ENCODE data around the gene DOCK1. TPM values are rescaled to one million over a fixed set of nuclear protein-coding genes. Genes with fewer than 3 reads are reported as not detected.

The DOCK1 gene
- total RNA-seq: 70.0 to 74.8 TPM (median 70.5 TPM) in 3 replicates

GRCh38 chr10:126904818-126905701, at the start of gene DOCK1:
Gene DOCK1, plus strand, starts transcription at chr10:126905428. Its CDS starts 90 bp downstream, at chr10:126905518.
- Mint-ChIP-seq H3K27me3 (ENCODE audit: low read depth) (no peaks in the 10 kb centered on the region), H3K36me3 (peaks cover 5% of the 10 kb centered on the region), H3K4me1 (peaks cover 19% of the 10 kb centered on the region), H3K9me3 (no peaks in the 10 kb centered on the region), H3K4me3 (peak within 1 kb of the TSS; percentile 94), H3K27ac (peak within 1 kb of the TSS; percentile 98)
- TF ChIP-seq CTCF (IDR thresholded peaks at IDR 0.05; ENCODE audit: unreplicated experiment): no peak
- DNase-seq (ENCODE audit: low spot score in 2 of 2, unreplicated experiment in 2 of 2): peak; percentile 39 to 71

DNA sequence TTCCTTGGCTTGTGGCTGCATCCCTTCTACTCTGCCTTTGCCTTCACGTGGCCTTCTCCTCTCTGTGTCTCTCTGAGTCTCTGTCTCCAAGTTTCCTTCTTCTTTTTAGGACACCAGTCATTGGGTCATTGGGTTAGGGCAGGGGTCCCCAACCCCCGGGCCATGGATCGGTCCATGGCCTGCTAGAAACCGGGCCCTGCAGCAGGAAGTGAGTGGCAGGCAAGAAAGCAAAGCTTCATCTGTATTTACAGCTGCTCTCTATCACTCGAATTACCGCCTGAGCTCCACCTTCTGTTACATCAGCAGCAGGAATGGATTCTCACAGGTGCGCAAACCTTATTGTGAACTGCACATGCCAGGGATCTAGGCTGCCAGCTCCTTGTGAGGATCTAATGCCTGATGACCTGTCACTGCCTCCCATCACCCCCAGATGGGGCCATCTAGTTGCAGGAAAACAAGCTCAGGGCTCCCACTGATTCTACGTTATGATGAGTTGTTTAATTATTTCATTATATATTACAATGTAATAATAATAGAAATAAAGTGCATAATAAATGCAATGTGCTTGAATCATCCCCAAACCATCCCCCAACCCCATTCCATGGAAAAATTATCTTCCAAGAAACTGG, 47.9 kb upstream of the DOCK1 start:
- TF ChIP-seq CTCF (IDR thresholded peaks at IDR 0.05; ENCODE audit: unreplicated experiment): no peak
- no peaks in the 10 kb centered on the region for H3K9me3 Mint-ChIP-seq
- H3K36me3 Mint-ChIP-seq: no peaks in the 10 kb centered on the region
- no peak overlapping the region for H3K4me3 Mint-ChIP-seq
- peaks cover 6% of the 10 kb centered on the region for H3K4me1 Mint-ChIP-seq
- no peak overlapping the region for H3K27ac Mint-ChIP-seq
- peaks cover 6% of the 10 kb centered on the region for H3K27me3 Mint-ChIP-seq (ENCODE audit: low read depth)
- DNase-seq (ENCODE audit: low spot score in 2 of 2, unreplicated experiment in 2 of 2): no peak

DNA sequence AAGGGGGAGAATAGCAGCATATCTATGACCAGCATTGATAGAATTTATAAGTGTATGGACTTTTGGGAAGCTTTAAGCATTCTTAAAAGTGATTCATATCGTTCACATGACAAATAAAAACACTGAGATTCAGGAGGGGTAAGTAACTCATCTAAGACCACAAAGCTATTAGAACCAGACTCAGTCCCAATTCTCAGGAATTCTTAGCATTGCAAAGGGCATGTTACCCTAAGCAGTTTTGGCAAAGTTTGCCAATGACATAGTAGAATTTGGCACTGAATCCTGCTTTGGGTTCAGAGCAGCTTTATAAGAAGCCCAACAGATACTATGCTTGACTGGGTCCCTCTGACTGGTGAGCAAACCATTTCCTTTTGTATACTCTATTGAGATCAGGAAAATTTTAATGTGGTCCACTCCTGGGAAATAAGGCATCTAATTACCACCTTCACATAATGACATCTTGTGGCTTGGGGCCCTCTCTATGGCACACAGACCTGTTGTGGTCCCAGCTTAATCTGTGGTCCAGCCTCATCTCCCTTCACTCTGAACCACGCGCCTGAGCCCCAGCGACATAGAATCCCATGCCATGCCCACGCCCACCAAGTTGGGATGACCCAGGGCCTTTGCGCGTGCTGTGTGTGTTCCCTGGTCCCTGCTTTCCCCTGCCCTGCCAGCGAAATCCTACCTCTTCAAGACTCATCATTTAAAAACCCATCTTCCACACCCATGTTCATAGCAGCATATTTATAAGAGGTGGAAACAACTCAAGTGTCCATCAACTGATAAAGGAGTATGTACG, 37.5 kb upstream of the DOCK1 start:
- H3K4me3 Mint-ChIP-seq: no peak overlapping the region
- H3K27me3 Mint-ChIP-seq (ENCODE audit: low read depth): no peaks in the 10 kb centered on the region
- no peaks in the 10 kb centered on the region for H3K4me1 Mint-ChIP-seq
- DNase-seq (ENCODE audit: low spot score in 2 of 2, unreplicated experiment in 2 of 2): no peak
- no peaks in the 10 kb centered on the region for H3K36me3 Mint-ChIP-seq
- no peak overlapping the region for H3K27ac Mint-ChIP-seq
- no peak for TF ChIP-seq CTCF (IDR thresholded peaks at IDR 0.05; ENCODE audit: unreplicated experiment)
- peaks cover 10% of the 10 kb centered on the region for H3K9me3 Mint-ChIP-seq

- Mint-ChIP-seq H3K9me3 (peaks cover 10% of the 10 kb centered on the region), H3K4me3 (no peak overlapping the region), H3K36me3 (no peaks in the 10 kb centered on the region), H3K27ac (no peak overlapping the region), H3K4me1 (no peaks in the 10 kb centered on the region), H3K27me3 (ENCODE audit: low read depth) (no peaks in the 10 kb centered on the region)
- TF ChIP-seq CTCF (IDR thresholded peaks at IDR 0.05; ENCODE audit: unreplicated experiment): no peak
- no peak for DNase-seq (ENCODE audit: low spot score in 2 of 2, unreplicated experiment in 2 of 2)
These were observed 36.9 kb upstream of the DOCK1 start for GRCh38 chr10:126868371-126868770.

- no peak for DNase-seq (ENCODE audit: low spot score in 2 of 2, unreplicated experiment in 2 of 2)
- H3K27ac Mint-ChIP-seq: no peak overlapping the region
- peaks cover 4% of the 10 kb centered on the region for H3K9me3 Mint-ChIP-seq
- no peak overlapping the region for H3K4me3 Mint-ChIP-seq
- no peaks in the 10 kb centered on the region for H3K36me3 Mint-ChIP-seq
- no peaks in the 10 kb centered on the region for H3K27me3 Mint-ChIP-seq (ENCODE audit: low read depth)
- H3K4me1 Mint-ChIP-seq: no peaks in the 10 kb centered on the region
- no peak for TF ChIP-seq CTCF (IDR thresholded peaks at IDR 0.05; ENCODE audit: unreplicated experiment)
These were observed 33.1 kb upstream of the DOCK1 start for GRCh38 chr10:126872135-126872534.

All from mesothelial cell of epicardium (in vitro differentiated cells).